22Rv1 (cell line): ENCODE data around the gene CTAGE9.
"Not testable (repeated sequence)": the region's sequence is repeated elsewhere in the genome, so short reads cannot be mapped to it uniquely, and the experiment has no call there.

Experiments
- H3K27ac ChIP-seq: fragments of 450-650 bp; 2 replicates; pipeline ENCODE4 v1.5.1; 2017
- CTCF ChIP-seq: fragments of 450-650 bp; IDR thresholded peaks from 2 replicates; pipeline ENCODE4 v1.5.1; 2017; ENCODE audit warnings: mild to moderate bottlenecking
- ZFX ChIP-seq: fragments of 450-650 bp; IDR thresholded peaks from 2 replicates; pipeline ENCODE4 v1.6.1; 2017; ENCODE audit warnings: antibody characterized with exemption, borderline replicate concordance

Gene CTAGE9, protein sequence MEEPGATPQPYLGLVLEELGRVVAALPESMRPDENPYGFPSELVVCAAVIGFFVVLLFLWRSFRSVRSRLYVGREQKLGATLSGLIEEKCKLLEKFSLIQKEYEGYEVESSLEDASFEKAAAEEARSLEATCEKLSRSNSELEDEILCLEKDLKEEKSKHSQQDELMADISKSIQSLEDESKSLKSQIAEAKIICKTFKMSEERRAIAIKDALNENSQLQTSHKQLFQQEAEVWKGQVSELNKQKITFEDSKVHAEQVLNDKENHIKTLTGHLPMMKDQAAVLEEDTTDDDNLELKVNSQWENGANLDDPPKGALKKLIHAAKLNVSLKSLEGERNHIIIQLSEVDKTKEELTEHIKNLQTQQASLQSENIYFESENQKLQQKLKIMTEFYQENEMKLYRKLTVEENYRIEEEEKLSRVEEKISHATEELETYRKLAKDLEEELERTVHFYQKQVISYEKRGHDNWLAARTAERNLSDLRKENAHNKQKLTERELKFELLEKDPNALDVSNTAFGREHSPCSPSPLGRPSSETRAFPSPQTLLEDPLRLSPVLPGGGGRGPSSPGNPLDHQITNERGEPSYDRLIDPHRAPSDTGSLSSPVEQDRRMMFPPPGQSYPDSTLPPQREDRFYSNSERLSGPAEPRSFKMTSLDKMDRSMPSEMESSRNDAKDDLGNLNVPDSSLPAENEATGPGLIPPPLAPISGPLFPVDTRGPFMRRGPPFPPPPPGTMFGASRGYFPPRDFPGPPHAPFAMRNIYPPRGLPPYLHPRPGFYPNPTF

DNA sequence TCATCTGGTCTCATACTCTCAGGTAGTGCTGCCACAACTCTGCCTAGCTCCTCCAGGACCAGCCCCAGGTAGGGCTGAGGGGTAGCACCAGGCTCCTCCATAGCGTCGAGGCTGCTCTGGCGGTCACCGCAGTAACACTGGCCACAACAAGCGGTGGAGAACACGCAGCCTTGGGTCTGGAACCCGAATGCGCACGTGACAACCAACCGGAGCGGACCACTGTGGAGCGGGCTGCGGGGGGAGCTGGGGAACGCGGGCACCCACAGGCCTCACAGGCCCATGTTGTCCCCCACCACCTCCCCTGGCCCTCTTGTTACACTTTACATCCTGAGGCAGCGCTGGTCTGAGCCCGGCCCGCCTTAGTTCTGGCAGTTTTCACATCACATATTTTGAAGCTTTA lies at the start of gene CTAGE9:
Gene CTAGE9, minus strand, starts transcription at position 101 of the 400 bp plus-strand sequence. Its CDS starts 0 bp downstream, at position 101.
- H3K27ac ChIP-seq, result not testable (repeated sequence)

DNA sequence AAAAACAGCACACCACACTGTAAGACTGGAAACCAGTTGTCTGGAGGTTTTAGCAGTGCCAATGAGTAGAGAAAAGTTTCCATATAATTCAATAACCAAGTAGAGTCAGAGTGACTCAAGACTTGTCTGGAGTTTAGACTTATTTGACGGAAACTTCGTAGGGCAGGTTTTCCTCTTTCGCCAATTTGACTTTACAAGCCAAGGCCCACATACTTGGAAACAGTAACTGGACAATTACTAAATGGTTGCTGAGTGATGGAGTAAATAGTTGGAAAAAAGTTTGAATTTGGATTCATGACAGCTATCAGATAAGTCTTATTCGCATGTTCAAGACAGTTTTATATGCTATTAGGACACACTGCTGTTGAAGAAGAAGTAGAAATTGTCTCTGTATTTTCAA lies 48.1 kb upstream of the CTAGE9 start:
- no peak for TF ChIP-seq CTCF
- TF ChIP-seq ZFX, result no peak
- no peak overlapping the region for H3K27ac ChIP-seq

GRCh38 chr6:131756039-131756438 lies 45.2 kb upstream of the CTAGE9 start:
- TF ChIP-seq CTCF (no peak), ZFX (no peak)
- H3K27ac ChIP-seq, result no peak overlapping the region

DNA sequence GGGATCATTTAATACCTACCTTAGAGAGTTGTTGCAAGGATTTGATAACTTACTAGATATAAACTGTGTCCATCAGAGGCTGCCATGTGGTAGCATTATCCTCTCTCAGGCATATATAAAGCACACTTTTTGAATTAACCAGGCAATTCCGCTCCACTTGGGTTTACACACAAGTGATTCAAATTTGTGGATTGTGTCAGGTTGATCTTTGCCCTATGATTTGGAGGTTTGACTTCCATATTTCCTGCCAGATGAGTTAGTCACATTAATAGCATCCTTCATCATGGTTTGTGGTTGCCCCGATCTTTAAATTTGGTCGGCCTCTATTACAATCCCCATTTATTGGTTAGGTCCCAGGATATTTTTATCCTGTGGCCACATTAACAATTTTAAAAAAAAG lies 44.8 kb upstream of the CTAGE9 start:
- TF ChIP-seq CTCF, result no peak
- no peak overlapping the region for H3K27ac ChIP-seq

DNA sequence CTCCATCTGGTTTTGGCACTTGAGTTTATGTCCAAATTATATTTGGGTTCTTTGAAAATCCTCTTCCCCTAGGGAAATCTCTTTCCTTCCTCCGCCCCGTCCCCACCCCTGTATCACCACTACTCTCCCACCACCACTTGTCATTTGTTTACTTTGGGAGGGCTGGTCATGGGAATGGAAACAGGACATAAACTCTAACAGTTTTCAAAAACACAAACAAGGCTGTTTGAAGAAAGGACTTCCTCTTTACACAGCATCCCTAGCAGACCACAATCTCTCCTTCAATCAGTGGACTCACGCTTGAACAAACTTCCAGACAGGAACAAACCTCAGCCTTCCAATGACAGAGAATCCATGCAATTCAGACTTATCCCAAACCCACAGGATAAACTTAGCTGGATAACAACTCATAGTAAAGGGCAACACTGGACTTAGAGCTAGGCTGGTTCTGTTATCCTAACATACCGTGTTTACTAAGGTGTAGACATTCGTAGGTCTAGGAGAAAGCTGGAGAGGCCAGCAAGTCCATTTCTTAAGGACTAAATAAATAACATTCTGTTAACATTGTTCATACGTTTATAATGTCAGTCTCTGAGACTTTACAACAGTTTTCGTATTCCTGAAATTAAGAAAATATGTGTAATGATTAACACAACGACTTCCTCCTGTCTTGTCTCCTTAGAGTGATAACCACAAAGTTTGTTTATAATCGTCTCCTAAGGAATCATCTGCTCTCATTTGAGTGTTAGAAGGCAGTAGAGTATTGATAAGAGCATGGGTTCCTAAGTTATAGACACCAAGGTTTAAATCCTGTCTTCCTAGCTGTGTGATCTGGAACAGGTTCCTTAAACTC lies 44.1 kb upstream of the CTAGE9 start:
- no peak overlapping the region for H3K27ac ChIP-seq
- TF ChIP-seq CTCF (no peak), ZFX (no peak)

DNA sequence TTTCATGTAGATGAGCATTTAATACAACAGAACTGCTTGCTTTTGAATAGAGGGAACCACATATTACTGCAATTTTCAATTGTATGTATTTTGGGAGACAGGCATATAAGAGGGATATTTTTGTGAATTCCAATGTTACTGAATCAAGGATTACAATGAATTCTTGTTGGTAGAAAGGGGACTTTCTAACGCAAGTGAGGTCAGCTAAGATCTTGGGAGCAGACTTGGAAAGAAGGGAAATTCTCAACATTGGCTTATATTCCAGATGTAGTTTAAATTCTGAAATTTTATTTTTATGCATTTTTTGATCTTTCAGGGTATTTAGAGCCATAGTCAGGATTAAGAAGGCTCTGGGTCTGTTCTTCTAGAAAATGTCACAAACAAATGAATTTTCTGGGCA lies 43.3 kb upstream of the CTAGE9 start:
- TF ChIP-seq CTCF, result no peak
- no peak for TF ChIP-seq ZFX
- no peak overlapping the region for H3K27ac ChIP-seq

GRCh38 chr6:131751012-131751715 lies 40.3 kb upstream of the CTAGE9 start:
- H3K27ac ChIP-seq, result not testable (repeated sequence)
